Activated T-cell treated with anti-CD3 and anti-CD28 coated beads, Interleukin-2, amount 50 U/mL, for 72 hours (primary cell): ENCODE results near the gene CARNS1. TPM values are rescaled to one million over a fixed set of nuclear protein-coding genes. Genes with fewer than 3 reads are reported as not detected.

Experiments used
- ATAC-seq, 2 donors: fragments of 150-1000 bp; cut with Tn5 transposase; replicated peaks in 1 of 2; 2 replicates each; pipeline ENCODE4 v1.10.0; 2021; ENCODE audit warnings: moderate library complexity in 2 of 2, mild to moderate bottlenecking in 1 of 2
- DNase-seq, 2 donors: peaks; one replicate each; pipeline ENCODE4 v3.0.0; 2021 to 2022; ENCODE audit warnings: mixed read lengths in 1 of 2
- H3K27ac Mint-ChIP-seq: one replicate; pipeline ENCODE4 v1.8.0; 2022; ENCODE audit warnings: mild to moderate bottlenecking, moderate library complexity, mixed read lengths
- H3K27me3 Mint-ChIP-seq: one replicate; pipeline ENCODE4 v1.8.0; 2022; ENCODE audit warnings: low read depth, mixed read lengths
- H3K36me3 Mint-ChIP-seq, 2 donors: one replicate each; pipeline ENCODE4 v1.8.0; 2022; ENCODE audit warnings: mixed read lengths in 2 of 2, mild to moderate bottlenecking in 1 of 2; ENCODE audit not compliant: insufficient read depth in 2 of 2
- H3K4me1 Mint-ChIP-seq: one replicate; pipeline ENCODE4 v1.8.0; 2022; ENCODE audit warnings: low read depth, mixed read lengths
- H3K4me3 Mint-ChIP-seq, 2 donors: one replicate each; pipeline ENCODE4 v1.8.0; 2022; ENCODE audit warnings: mild to moderate bottlenecking in 2 of 2, mixed read lengths in 2 of 2, moderate library complexity in 2 of 2
- H3K9me3 Mint-ChIP-seq, 2 donors: one replicate each; pipeline ENCODE4 v1.8.0; 2022; ENCODE audit warnings: mixed read lengths in 2 of 2
- total RNA-seq, 2 donors: library from RNA; stranded (reverse); gene quantifications; one replicate each; pipeline ENCODE4 v1.2.3, GENCODE V29; 2022

Gene CARNS1
- total RNA-seq, 2 donors from 2014 or later = 3.8 to 5.0 TPM

GRCh38 chr11:67445515-67445914 is 30.0 kb downstream of the CARNS1 start:
- Mint-ChIP-seq H3K27me3 (no peaks in the 10 kb centered on the region), H3K9me3 (no peaks in the 10 kb centered on the region), H3K4me3 (peak overlapping the region; percentile 84 to 90), H3K27ac (peak overlapping the region; percentile 81), H3K36me3 (no peaks in the 10 kb centered on the region), H3K4me1 (peaks cover 76% of the 10 kb centered on the region)
- ATAC-seq (no peak), DNase-seq (no peak)

DNA sequence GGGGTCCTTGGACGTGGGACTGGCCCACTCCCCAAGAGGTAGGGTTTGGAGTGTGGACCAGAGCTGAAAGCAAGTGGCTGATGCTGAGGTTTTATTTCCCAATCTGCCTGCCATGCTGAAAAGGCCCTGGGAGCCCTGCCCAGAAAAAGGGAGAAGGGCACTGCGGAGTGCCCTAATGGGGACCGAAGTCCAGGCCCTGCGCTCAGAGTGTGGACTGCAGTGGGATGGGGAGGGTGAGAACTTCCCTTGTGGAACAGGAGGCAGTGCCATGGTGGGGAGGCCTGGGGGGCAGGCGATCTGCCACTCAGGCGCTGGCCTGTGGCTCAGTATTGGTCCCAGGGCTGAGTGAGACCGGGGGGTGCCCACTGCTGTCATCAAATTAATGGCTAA is 32.7 kb downstream of the CARNS1 start:
- Mint-ChIP-seq H3K4me3 (peak overlapping the region in 1 of 2 donors; percentile 42), H3K27me3 (no peaks in the 10 kb centered on the region), H3K9me3 (no peaks in the 10 kb centered on the region), H3K27ac (no peak overlapping the region), H3K4me1 (peaks cover 61% of the 10 kb centered on the region), H3K36me3 (no peaks in the 10 kb centered on the region)
- ATAC-seq (no peak), DNase-seq (no peak)

DNA sequence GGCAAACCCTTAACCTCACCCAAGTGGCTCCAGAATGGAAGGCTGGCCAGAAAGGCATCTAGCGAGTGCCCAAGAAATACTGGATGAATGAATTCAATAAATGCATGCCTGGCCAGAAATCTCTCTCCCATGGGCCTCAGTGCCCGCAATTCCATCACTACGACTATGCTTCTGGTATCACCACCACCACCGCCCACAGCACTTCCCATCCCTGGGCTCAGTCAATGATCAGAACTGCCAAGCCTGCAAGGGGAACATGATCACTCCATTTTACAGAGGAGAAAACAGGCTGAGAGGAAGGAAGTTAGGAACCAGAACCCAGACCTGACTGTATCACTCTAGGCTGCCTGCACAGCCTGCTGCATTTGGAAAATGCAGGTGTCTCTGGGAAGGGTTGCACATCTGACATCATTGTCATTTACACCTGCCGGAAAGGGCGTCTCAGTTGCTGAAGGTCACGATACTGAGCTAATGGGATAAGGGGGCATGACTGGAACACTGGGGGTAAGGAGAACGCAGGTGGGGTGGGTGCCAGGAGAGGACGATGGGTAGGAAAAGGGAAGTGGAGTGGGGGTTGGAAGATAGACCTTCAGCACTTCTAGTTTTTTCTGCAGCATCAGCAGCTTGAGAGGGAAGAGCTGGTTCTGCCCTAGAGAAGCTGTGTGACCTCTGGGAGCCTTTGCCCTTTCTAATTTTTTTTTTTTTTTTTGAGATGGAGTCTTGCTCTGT is 33.8 kb downstream of the CARNS1 start:
- no peaks in the 10 kb centered on the region for H3K36me3 Mint-ChIP-seq
- H3K4me3 Mint-ChIP-seq = no peak overlapping the region
- H3K9me3 Mint-ChIP-seq = no peaks in the 10 kb centered on the region
- ATAC-seq = no peak
- H3K27ac Mint-ChIP-seq = no peak overlapping the region
- peaks cover 54% of the 10 kb centered on the region for H3K4me1 Mint-ChIP-seq
- DNase-seq = no peak
- no peaks in the 10 kb centered on the region for H3K27me3 Mint-ChIP-seq

- Mint-ChIP-seq H3K9me3 (no peaks in the 10 kb centered on the region), H3K4me1 (peaks cover 37% of the 10 kb centered on the region), H3K27me3 (no peaks in the 10 kb centered on the region), H3K36me3 (no peaks in the 10 kb centered on the region), H3K27ac (no peak overlapping the region), H3K4me3 (no peak overlapping the region)
- no peak for ATAC-seq
- DNase-seq = no peak
Measured at GRCh38 chr11:67450796-67451657, 35.5 kb downstream of the CARNS1 start.

- Mint-ChIP-seq H3K4me1 (peaks cover 31% of the 10 kb centered on the region), H3K27me3 (no peaks in the 10 kb centered on the region), H3K4me3 (no peak overlapping the region), H3K9me3 (no peaks in the 10 kb centered on the region), H3K36me3 (no peaks in the 10 kb centered on the region), H3K27ac (no peak overlapping the region)
- DNase-seq (no peak), ATAC-seq (no peak)
Measured at GRCh38 chr11:67451658-67451976, 36.1 kb downstream of the CARNS1 start.

DNA sequence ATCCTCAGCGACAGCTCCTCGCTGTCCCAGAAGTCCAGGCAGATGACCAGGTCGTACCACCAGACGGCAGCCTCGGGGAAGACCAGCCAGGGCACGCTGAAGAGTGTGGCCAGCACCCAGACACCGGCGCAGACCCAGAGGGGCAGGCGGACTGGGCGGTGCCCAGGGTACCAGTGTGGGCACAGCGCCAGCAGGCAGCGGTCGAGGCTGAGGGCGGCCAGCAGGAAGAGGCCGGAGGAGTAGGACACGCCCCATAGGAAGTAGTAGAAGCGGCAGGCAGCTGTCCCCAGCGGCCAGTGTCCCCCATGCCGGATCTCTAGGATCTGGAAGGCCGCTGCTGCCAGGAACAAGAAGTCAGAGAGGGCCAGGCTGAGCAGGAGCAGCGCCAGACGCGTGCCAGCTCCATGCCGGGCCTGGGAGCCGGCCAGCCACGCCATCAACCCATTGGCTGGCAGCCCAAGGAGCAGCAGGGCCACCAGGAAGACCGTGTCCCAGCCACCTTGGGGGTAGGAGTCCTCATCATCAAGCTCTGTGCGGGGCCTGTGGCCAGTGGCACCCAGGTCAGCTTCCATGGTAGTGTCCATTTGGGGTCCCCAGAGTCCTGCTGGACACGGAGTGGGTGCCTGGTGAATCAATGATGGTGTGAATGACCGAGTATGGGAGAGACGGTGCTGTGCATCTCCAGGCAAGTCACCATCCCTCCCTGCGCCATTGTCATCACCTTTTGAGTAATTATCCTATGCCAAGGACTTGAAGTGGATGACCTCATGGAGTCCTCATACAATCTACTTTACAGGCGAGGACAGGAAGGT is 36.9 kb downstream of the CARNS1 start, which contains the start of gene GPR152:
TSS of gene GPR152 (minus strand) at position 589 of the 812 bp plus-strand sequence. CDS start at position 584, 5 bp downstream.
- Mint-ChIP-seq H3K27ac (no peak within 1 kb of the TSS), H3K27me3 (no peaks in the 10 kb centered on the region), H3K4me1 (peaks cover 24% of the 10 kb centered on the region), H3K9me3 (no peaks in the 10 kb centered on the region), H3K4me3 (no peak within 1 kb of the TSS), H3K36me3 (no peaks in the 10 kb centered on the region)
- ATAC-seq (no peak), DNase-seq (no peak)

DNA sequence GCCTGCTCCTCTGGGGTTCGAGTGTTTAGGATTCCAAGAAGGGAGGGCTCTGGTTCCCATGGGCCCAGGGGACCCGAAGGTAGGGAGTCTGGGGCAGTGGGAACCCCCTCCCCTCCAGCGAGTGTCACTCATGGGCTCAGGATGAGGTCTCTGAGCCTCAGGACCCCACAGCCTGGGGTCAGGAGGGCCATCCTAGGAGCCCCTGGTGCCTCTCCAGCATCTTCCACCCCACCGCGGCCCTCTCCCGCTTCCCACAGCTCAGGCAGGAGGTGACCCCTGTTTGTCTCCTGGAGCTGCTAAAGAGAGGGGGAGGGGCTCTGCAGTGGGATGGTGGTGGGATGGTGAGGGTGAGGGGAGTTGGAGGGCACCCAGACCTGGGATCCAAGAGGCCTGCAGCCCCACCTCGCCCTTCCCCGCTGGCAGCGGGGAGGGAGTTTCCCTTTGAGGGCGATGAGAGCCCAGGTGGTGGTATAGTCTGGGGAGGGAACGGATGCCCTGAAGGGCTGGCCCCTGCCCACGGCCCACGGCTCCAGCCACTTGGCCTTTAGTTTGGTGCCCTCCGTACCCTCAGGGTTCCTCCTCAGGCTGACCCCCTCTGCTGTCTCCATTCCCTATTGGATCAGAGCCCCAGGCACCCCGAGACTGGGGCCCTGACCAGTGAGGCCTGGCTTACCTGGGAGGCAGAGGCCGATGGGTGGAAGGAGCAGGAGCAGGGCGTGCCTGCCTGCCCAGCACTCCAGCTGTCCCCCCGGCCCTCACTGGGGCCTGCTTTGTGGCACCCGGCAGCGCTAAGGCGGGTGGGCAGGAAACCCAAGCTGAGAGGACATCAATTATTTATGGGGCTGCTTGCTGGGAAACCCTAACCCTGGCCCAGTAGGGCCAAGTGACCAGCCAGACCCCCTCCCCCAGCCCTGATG is 38.6 kb downstream of the CARNS1 start:
- Mint-ChIP-seq H3K4me1 (peaks cover 10% of the 10 kb centered on the region), H3K27ac (no peak overlapping the region), H3K36me3 (no peaks in the 10 kb centered on the region), H3K9me3 (no peaks in the 10 kb centered on the region), H3K27me3 (no peaks in the 10 kb centered on the region), H3K4me3 (no peak overlapping the region)
- ATAC-seq (no peak), DNase-seq (no peak)

GRCh38 chr11:67455054-67455453 is 39.6 kb downstream of the CARNS1 start, which contains the start of gene CABP4:
Gene CABP4 (plus strand): TSS chr11:67455354. CDS start chr11:67455424, 70 bp downstream.
- Mint-ChIP-seq H3K27ac (no peak within 1 kb of the TSS), H3K9me3 (no peaks in the 10 kb centered on the region), H3K27me3 (no peaks in the 10 kb centered on the region), H3K4me1 (peaks cover 2% of the 10 kb centered on the region), H3K36me3 (no peaks in the 10 kb centered on the region), H3K4me3 (no peak within 1 kb of the TSS)
- ATAC-seq (no peak), DNase-seq (no peak)

GRCh38 chr11:67456068-67456705 is 40.7 kb downstream of the CARNS1 start:
- no peaks in the 10 kb centered on the region for H3K9me3 Mint-ChIP-seq
- H3K27ac Mint-ChIP-seq = no peak overlapping the region
- ATAC-seq = no peak

DNA sequence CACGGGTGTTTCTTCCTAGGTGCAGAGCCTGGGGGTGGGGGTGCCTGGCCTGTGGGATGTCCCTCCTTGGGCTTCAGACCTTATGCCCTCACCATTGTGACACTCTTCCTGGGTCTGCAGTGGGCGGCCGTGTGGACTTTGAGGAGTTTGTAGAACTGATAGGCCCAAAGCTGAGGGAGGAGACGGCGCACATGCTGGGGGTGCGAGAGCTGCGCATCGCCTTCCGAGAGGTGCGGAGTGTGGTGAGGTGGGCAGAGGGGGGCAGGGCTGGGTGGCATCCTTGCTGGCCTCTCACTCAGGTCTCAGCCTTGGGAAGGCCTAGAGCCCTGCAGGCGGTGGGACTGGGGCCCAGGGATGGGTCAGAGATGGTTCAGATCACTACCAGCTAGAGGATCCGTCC is 42.0 kb downstream of the CARNS1 start:
- Mint-ChIP-seq H3K27me3 (no peaks in the 10 kb centered on the region), H3K9me3 (no peaks in the 10 kb centered on the region), H3K27ac (no peak overlapping the region), H3K4me1 (no peaks in the 10 kb centered on the region), H3K4me3 (no peak overlapping the region), H3K36me3 (no peaks in the 10 kb centered on the region)
- DNase-seq (no peak), ATAC-seq (no peak)

More at GRCh38 chr11:67456068-67456705, 40.7 kb downstream of the CARNS1 start:
- no peak for DNase-seq
- no peaks in the 10 kb centered on the region for H3K27me3 Mint-ChIP-seq
- no peaks in the 10 kb centered on the region for H3K4me1 Mint-ChIP-seq
- H3K4me3 Mint-ChIP-seq = no peak overlapping the region
- no peaks in the 10 kb centered on the region for H3K36me3 Mint-ChIP-seq

- H3K4me3 Mint-ChIP-seq = no peak overlapping the region
Measured at GRCh38 chr11:67458266-67458665, 42.8 kb downstream of the CARNS1 start.

GRCh38 chr11:67463186-67463585 is 47.7 kb downstream of the CARNS1 start:
- Mint-ChIP-seq H3K9me3 (no peaks in the 10 kb centered on the region), H3K4me3 (no peak overlapping the region), H3K27ac (no peak overlapping the region), H3K27me3 (no peaks in the 10 kb centered on the region), H3K36me3 (no peaks in the 10 kb centered on the region), H3K4me1 (peaks cover 33% of the 10 kb centered on the region)
- DNase-seq (no peak), ATAC-seq (no peak)

More at GRCh38 chr11:67458266-67458665, 42.8 kb downstream of the CARNS1 start:
- Mint-ChIP-seq H3K4me1 (no peaks in the 10 kb centered on the region), H3K27ac (no peak overlapping the region), H3K36me3 (no peaks in the 10 kb centered on the region), H3K9me3 (no peaks in the 10 kb centered on the region), H3K27me3 (no peaks in the 10 kb centered on the region)
- DNase-seq (no peak), ATAC-seq (no peak)
